ENCODE results near the gene TMEM130. TPM values are rescaled to one million over a fixed set of nuclear protein-coding genes. Genes with fewer than 3 reads are reported as not detected.

The TMEM130 gene
- not detected for total RNA-seq
- long read RNA-seq: 0 reads

- no peak within 1 kb of the TSS for H3K27ac ChIP-seq (replicated peaks)
- H3K27me3 ChIP-seq (ENCODE audit: low read depth): peaks cover 82% of the 10 kb centered on the region
- H3K36me3 ChIP-seq: no peaks in the 10 kb centered on the region
- H3K9me3 ChIP-seq (replicated peaks): no peaks in the 10 kb centered on the region
- intact Hi-C loops (cut with micrococcal nuclease): no loop called here
- H3K4me1 ChIP-seq: peaks cover 17% of the 10 kb centered on the region
- TF ChIP-seq CTCF (IDR thresholded peaks at IDR 0.05; ENCODE audit: borderline replicate concordance): no peak
- peak within 1 kb of the TSS; percentile 60 for H3K4me3 ChIP-seq
- DNase-seq: no peak
Observed at GRCh38 chr7:98869597-98870120, at the start of gene TMEM130. Gene TMEM130, minus strand, starts transcription at chr7:98870014. Its CDS starts 153 bp downstream, at chr7:98869861.

- Histone ChIP-seq H3K4me1 (no peaks in the 10 kb centered on the region), H3K9me3 (replicated peaks) (no peaks in the 10 kb centered on the region), H3K4me3 (no peak overlapping the region), H3K36me3 (peaks cover 96% of the 10 kb centered on the region), H3K27ac (replicated peaks) (no peak overlapping the region), H3K27me3 (ENCODE audit: low read depth) (no peaks in the 10 kb centered on the region)
- no peak for TF ChIP-seq CTCF (IDR thresholded peaks at IDR 0.05; ENCODE audit: borderline replicate concordance)
- intact Hi-C loops (cut with micrococcal nuclease): no loop called here
- no peak for DNase-seq
Observed at GRCh38 chr7:98917331-98917730, 47.5 kb upstream of the TMEM130 start.

DNA sequence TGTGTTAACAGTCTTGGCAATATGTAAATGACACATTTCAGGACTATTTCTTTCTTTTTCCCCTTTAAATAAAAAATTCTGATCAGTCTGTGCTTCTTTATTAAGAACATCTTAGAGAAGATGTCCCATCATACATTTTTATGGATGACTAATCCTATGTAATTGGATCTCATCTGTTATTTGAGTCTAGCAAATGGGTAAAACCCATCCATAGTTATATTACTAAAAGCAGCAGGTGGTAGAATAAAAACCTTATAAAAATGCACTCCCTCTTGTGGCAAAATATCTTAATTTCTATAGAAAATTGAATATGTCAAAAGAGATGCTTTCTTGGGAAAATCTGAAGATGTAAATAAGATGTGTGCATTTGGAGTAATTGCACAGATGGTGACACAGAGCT lies 43.8 kb upstream of the TMEM130 start:
- peaks cover 25% of the 10 kb centered on the region for H3K4me1 ChIP-seq
- no peak for DNase-seq
- peaks cover 96% of the 10 kb centered on the region for H3K36me3 ChIP-seq
- H3K27ac ChIP-seq (replicated peaks): no peak overlapping the region
- no peak overlapping the region for H3K4me3 ChIP-seq
- no peaks in the 10 kb centered on the region for H3K9me3 ChIP-seq (replicated peaks)
- intact Hi-C loops (cut with micrococcal nuclease): no loop called here
- TF ChIP-seq CTCF (IDR thresholded peaks at IDR 0.05; ENCODE audit: borderline replicate concordance): no peak
- H3K27me3 ChIP-seq (ENCODE audit: low read depth): no peaks in the 10 kb centered on the region

DNA sequence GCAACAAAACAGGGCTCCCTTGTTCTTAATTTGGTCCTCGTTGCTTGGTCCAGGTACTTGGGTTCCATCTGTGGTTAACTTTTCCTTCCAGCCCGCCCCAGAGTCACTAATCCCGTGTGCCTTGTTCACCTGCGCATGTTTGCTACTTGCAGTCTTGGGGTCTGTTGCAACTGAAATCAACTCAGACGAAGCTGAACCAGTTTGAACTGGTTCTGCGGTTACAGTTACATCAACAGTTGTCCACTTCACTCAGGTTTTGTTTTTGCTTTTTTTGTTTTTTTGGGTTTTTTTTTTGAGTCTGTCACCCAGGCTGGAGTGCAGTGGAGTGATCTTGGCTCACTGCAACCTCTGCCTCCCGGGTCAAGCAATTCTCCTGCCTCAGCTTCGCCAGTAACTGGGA lies 43.2 kb upstream of the TMEM130 start:
- Histone ChIP-seq H3K4me1 (peaks cover 25% of the 10 kb centered on the region), H3K4me3 (no peak overlapping the region)
- no peak for TF ChIP-seq CTCF (IDR thresholded peaks at IDR 0.05; ENCODE audit: borderline replicate concordance)

DNA sequence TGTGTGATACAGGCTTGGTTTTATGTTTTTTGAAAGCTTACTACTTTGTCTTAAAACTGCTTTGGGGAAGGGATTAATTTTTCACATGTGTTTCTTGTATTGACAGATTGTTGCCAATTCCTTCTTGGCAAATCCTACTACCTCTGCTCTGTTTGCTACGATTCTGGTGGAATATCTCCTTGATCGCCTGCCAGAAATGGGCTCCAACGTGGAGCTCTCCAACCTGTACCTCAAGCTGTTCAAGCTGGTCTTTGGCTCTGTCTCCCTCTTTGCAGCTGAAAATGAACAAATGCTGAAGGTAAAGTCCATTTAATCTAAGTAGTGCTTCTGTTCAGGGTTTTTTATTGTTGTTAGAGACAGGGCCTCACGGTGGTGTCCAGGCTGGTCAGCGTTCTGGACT lies 42.1 kb upstream of the TMEM130 start:
- Histone ChIP-seq H3K27me3 (ENCODE audit: low read depth) (no peaks in the 10 kb centered on the region), H3K9me3 (replicated peaks) (no peaks in the 10 kb centered on the region), H3K4me3 (no peak overlapping the region), H3K4me1 (peaks cover 25% of the 10 kb centered on the region), H3K36me3 (peaks cover 96% of the 10 kb centered on the region), H3K27ac (replicated peaks) (no peak overlapping the region)
- intact Hi-C loops (cut with micrococcal nuclease): no loop called here
- no peak for DNase-seq
- no peak for TF ChIP-seq CTCF (IDR thresholded peaks at IDR 0.05; ENCODE audit: borderline replicate concordance)

More for the DNA sequence above, 43.2 kb upstream of the TMEM130 start:
- Histone ChIP-seq H3K27me3 (ENCODE audit: low read depth) (no peaks in the 10 kb centered on the region), H3K9me3 (replicated peaks) (no peaks in the 10 kb centered on the region), H3K36me3 (peaks cover 96% of the 10 kb centered on the region), H3K27ac (replicated peaks) (no peak overlapping the region)
- no peak for DNase-seq
- intact Hi-C loops (cut with micrococcal nuclease): no loop called here
